GM18861 (cell line): Measurements from ENCODE around the gene EEA1.
"Not testable (repeated sequence)": the region's sequence is repeated elsewhere in the genome, so short reads cannot be mapped to it uniquely, and the experiment has no call there.

Experiments used
- ATAC-seq: cut with Tn5 transposase; IDR thresholded peaks from one replicate; pipeline ENCODE4 v1.9.1; 2021; ENCODE audit not compliant: unreplicated experiment

Gene EEA1

DNA sequence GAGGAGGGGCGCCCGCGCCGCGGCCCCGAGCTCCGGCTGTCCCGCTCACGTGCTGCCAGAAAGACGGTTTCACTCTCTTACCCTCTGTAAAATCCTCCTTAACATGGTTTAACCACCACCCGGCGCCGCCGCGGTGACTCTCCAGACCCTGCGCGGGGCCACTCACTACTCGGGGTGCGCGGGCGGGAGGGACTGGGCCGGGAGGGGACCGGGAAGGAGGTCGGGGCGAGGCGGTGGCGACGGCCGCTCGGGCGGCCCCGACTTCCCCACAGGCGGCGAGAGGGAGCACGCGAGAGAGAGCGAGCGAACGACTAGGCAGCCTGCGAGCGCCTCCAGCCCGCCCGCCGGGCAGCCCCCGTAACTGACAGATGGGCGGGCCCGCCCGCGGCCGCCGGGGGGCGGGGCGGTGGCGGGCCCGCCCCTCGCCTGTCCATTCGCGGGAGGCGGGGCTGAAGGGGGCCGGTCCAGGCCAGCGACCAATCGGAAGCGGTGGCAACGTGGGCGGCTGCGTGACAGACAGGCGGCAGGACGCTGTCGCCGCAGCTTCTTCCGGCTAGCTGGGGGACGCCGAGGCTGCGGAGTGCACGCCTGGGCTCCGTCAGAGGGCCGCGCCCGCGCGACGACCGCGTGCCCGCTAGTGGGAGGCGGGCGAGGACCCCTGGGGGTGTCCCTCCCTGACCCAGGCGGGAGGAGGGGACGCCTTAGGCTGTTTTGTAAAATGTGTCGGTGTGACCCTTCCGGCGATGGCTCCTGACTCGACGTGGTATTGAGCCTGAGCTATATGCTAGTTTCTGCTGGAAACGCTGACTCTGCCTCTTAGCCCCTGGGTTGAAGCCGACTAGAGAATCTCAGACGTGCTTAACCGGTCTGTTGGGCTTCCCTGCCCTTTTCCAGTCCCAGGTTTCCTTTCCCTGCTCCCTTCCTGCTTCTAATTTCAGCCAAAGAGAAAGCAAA, at the start of gene EEA1:
EEA1 (minus strand) TSS at position 334 of the 954 bp plus-strand sequence; CDS start at position 105, 229 bp downstream.
- ATAC-seq, result peak; percentile 84

DNA sequence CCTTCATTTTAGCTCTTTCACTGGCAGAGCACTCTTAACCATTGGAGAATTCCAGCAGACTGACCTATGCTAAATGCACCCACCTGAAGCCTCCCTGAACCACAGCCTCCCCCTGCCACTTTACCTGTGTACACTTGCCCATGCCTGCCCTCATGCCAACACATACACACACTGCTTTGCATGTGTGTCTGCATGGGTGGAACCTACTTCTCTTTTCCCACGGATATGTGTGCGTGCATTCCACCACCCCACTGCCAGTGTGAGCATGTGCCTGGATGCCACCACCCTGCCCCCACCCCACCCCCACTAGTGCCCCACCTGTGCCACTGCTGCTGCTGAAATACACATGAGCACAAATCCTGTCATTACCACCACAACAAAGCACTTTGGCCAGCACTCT, 49.5 kb upstream of the EEA1 start:
- no peak for ATAC-seq

DNA sequence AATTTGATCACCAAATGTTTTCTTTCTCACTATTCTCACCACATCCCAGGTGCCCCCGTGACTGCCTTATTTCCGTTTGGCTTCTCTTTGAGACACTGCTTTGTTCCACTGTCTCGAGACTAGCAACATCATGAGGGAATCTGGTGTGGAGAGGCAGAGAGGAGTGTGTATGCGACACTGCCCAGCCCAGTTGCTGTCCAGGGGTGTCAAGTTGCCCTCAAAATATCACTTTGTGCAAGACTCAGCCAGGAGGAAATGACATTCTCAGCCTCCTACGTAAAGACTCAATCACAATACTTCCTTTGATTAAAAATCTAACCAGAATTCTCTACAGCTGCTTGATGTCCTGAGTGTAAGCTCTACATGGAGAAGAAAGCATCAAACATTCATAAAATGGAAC, 48.2 kb upstream of the EEA1 start:
- no peak for ATAC-seq

DNA sequence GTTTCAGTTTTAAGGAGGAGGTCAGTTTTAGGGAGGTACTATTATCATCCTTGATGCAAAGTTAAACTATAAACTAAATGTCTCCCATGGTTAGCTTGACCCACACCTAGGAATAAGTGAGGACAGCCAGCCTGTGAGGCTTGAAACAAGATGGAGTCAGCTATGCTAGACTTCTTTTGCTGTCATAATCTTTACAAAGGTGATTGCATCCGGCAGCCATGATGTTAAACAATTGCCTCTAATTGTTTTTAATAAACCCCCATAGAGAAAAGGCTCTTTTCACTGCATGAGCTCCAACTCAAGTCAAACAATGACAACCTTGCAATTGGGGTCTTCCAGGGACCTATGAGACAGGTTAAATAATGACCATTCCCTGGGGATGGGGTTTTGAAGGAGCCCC, 45.7 kb upstream of the EEA1 start:
- ATAC-seq, result no peak

DNA sequence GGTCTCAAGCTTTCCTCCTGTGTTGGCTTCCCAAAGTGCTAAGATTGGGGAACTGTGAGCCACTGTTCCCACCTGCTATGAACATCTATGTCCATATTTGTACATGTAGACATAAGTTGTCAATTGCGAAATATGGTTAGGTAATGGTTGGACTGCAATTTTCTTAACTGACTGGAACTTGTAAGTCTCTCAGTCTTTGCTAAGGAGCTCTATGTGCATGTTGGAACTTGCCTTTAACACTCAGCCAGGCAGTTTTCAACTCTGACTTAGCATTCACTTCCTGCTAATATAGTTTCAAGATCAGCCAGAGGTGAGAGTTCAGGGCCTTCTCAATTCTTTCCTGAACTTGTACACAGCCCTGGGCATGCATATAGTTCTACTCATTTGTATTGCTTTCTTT, 44.5 kb upstream of the EEA1 start:
- peak; percentile 43 for ATAC-seq

DNA sequence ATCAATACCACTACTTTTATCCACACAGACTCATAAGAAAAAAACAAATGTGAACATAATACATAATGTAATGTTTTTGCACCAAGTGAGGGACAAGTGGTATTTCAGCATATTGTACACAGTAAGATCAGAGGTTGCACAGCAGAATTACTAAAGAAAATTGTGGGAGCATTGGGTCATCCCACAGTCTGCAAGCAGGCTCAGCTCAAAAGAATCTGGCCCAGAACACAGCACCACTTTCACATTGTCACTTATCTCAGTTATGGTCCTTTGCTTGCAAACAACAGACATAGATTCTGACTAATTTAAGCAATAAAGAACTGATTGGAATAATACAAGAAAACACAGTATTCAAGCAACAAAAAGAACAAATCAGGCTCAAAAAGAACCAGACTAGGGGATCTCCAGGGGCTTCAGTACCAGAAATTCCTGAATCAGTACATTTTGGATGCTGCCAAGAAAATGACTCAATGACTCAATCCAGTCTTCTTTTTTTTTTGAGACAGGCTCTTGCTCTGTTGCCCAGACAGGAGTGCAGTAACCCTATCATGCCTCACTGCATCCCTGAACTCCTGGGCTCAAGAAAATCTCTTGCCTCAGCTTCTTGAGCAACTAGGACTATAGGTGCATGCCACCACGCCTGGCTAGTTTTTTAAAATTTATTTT, 42.9 kb upstream of the EEA1 start:
- ATAC-seq, result no peak

DNA sequence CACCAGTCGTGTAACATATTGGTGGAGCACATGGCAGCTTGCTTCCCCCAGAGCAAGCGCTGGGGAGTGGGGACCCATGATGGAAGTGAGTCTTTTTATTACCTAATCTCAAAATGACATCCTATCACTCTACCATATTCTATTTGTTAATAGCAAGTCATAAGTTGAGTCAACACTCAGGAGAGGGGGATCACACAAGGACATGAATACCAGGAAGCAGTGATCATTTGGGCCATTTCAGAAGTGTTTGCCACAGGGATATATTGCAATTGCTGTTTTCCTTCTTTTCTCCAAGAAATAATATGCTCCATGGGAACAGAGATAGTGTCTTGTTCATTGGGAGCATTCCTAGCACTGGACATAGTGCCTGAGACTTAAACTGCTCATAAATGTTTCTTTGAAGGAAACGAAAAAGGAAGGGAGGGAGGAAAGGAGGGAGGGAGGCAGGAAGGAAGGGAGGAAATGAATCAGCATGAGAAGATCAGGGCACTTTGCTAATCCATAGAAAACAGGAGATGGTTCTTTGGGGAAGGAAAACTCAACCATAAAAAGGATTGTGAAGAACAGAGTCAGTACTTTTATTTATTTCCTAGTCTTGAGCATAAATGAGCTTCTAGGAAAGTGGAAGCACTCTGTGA, 39.2 kb upstream of the EEA1 start:
- ATAC-seq, result no peak

DNA sequence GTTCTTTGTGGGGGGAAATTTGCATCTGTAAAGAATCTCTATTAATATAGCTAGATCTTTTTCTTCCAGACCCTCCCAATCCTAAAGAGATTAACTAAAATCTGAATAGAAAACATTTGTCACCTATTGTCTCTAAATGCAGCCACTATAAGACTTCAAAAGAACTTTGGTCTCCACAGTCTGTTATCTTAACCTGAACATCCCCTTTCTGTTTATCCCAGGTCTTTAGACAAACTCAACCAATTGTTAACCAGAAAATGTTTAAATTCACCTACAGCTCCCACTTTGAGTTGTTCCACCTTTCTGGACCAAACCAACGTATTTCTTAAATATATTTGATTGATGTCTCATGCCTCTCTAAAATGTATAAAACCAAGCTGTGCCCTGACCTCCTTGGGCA, 35.3 kb upstream of the EEA1 start:
- ATAC-seq, result not testable (repeated sequence)

DNA sequence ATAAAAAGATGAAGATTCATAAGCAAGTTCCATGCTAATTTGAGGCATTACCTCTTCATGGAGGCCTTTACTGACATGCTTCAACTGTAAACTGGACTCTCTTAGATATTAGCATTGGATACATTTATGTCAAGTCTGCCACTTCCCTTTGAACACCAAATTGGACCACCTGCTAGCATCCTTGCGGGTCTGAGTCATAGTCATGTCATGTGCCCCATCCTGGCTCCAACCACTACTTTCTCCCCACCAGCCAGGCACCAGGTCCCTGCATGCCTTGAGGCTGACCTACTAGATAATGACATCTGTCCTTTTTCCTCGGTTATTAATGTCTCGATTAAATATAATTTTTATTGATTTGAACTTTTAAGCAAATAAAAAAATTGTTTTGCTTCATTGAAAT, 32.9 kb upstream of the EEA1 start:
- ATAC-seq, result no peak

DNA sequence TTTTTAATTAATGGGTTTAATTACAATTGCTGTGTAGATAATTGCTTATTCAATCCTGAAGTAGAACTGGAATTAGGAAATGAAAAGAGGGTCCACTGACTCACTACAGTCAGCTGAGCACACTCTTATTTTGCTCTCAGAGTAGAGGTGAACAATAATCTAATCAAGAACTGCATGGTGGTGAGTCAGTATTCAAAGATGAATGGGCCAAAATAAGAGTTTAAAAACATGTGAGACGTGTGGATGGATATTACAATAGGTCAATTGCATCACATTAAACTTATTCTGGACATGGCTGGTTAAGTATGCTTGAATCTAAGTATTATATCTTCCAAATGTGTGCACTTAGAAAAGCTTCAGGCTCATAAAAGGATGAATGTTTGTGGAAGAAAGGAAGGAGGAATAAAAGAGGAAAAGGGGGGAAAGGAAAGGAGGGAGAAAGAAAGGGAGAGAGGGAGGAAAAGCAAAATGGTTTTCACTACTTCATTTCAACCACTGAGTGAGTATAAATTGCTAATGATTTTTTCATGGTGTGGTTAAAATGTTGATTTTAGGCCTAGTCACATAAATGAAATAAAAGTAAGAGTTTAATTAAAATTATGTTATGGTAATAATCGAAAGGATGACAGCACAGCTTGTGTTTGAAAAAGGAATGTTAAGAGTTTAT, 27.0 kb upstream of the EEA1 start:
- ATAC-seq, result no peak

DNA sequence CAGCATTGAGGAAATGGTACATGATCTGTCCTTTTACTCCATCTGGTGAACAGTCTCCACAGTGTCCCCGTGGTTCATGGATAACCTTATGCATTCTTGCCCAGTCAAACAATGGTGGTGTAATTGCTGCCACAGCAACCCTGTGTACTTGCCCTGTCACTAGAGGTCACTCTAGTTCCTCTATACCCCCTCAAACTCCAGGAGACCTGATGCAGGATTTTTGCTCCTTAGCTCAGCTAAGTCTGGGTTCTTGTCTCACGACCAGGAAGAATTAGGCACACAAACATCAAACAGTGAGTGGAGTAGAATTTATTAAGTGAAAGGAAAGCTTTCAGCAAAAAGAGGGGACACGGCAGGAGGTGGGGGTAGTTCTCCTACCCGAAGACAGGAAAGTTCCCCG, 24.7 kb upstream of the EEA1 start:
- no peak for ATAC-seq

DNA sequence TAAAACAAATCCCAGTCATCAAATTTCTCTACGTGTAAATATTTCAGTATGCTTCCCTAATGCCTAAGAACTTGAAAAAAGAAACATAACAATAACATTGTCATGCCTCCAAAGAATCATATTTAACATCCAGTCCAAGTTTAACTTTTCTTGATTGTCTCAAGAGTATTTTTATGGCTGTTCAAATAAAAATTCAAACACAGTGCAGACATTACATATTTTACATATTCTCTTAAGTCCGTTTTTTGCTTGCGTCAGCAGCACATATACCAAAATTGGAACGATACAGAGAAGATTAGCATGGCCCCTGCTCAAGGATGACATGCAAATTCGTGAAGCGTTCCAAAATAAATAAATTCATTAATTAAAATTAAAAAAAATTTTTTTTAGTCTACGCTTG, 23.3 kb upstream of the EEA1 start:
- ATAC-seq, result no peak

DNA sequence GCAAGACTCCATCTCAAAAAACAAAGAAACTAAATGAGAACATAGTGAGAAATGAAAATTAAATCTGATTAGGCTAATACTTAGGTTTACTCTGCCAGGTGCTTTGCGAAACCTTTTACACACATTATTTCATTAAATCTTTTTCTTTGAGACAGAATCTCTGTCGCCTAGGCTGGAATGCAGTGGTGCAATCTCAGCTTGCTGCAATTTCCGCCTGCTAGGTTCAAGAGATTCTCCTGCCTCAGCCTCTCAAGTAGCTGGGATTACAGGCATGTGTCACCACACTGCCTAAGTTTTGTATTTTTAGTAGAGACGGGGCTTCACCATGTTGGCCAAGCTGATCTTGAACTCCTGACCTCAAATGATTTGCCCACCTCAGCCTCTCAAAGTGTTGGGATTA, 21.9 kb upstream of the EEA1 start:
- ATAC-seq, result no peak

DNA sequence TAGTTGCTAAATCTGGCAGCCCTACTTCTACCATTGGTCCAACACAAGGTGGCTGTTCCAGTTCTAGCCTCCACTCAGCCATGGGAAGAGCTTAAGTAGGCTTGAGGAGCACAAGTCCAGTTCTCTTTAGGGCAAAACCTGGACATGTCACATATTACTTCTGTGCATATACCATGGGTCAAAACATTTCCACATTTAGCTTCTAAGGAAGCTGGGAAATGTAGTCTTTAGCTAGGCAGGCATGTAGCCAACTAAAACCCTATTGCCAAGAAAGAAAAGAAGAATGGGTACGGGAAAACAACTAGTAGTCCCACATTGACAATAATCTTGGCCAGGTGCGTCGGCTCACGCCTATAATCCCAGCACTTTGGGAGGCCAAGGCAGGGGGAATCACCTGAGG, 20.9 kb upstream of the EEA1 start:
- no peak for ATAC-seq

DNA sequence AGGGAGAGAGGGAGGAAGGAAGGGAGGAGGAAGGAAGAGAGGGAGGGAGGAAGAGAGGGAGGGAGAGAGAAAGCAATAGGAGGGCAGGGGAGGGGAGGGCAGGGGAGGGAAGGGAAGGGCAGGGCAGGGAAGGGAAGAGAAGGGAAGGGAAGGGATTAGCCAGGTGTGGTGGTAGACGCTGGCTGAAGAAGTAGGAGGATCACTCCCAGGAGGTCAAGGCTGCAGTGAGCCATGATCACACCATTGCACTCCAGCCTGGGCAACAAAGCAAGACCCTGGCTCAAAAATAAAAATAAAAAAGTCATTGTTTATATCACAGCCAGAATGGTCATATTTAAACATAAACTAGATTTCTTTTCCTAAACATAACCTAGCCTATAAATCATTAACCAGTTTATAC, 20.4 kb upstream of the EEA1 start:
- ATAC-seq, result no peak

DNA sequence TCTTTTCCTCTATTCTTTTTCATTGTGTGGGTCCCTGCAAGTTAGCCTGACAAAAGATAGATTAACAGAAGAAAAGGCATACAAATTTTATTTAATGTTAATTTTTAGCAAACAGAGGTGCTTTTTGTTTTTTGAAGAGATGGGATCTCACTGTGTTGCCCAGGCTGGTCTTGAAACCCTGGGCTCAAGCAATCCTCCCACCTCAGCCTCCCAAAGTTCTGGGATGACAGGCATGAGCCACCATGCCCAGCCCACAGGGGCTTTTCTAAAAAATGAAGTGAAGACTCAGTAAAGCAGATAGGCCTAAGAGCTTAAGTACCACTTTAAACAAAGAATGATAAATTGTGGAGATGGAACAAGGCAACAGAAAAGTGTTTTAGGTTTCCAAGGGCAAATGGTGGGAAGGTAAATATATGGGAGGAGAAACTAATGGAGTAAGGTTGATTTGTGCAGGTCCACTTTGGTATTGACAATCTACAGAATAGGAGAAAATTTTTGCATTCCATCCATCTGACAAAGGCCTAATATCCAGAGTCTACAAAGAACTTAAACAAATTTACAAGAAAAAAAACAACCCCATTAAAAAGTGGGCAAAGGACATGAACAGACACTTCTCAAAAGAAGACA, 18.6 kb upstream of the EEA1 start:
- ATAC-seq, result no peak

DNA sequence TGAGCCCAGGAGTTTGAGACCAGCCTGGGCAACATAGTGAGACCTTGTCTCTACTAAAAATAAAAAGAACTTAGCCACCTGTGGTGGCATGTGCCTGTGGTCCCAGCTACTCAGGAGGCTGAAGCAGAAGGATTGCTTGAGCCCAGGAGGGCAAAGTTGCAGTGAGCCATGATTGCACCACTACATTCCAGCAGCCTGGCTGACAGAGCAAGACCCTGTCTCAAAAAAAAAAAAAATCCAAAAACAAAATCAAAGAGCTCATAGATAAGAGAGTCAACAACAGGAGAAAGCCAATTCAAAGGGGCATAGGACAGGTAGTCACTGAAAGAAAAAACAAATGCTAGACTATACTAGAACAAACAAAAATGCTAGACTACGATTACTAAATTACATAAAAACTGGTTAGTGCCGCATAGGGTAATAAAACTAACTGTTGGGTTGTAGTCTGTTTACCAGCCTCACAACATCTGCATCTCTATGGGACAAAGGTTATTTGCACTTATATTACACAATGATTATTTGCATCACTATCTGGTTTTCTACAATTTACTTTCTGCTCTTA, 16.6 kb upstream of the EEA1 start:
- no peak for ATAC-seq

DNA sequence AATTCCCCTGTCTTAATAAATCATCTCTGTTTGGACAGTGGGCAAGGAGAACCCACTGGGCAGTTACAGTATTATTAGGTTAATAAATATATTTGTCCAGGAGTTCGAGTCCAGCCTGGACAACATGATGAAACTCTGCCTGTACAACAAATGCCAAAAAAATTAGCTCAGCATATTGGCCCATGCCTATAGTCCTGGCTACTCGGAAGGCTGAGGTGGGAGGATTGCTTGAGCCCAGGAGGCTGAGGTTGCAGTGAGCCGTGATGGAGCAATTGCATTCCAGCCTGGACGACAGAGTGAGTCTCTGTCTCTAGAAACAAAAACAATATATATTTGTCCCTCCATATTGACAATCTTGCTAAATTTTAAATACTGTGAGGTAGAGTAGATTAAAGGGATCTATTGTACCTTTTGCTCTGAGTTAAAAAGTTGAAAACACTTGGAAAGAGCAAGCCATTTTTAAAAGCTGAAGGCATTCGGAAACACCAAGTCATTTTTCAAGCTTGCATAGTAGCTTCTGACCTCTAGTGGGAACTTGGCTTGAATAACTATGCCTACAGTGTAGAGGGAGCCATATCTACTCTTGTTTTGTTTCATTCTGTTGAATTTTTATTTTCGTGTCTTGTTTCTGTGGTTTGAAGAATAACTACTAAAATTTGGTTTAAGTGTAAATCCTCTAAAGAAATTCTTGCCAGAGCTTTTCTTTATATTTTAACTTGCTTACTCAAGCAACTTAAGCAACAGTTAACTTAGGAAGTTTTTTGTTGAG, 14.6 kb upstream of the EEA1 start:
- ATAC-seq, result peak; percentile 72

DNA sequence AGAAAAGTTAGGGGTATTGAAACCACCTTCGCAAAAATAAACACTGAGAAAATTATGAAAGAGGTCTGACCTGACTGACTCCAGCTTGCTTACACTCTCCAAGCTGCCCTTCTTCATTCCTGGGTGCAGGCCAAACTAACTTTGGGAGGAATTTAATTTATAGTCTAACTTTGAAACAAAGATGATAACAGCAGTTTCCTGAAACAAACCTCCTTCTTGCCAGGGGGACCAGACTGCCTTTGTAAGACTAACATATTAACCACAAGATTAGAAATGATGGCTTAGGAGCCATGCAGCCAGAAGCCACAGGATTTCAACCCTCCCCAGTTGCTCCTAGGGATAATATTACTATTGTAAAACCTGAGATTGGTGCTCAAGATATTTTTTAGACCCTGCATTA, 13.8 kb upstream of the EEA1 start:
- no peak for ATAC-seq

DNA sequence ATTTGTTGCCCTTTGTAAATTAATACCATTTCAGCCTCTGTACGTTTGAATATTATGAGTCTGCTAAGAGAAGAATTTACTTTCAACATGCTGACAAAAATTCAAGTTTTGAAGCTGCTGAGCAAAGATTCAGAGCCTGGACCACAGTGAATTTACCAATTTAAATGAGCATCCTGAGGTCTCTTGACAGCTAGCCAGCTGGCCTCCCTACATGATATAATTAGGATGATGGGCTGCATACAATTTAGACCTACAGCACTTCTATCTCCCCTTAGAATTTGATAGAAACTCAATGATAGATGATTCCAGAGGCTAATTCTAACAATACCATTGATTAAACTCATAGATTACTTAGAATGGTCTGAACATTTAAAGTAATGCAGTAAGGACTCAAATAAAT, 10.0 kb upstream of the EEA1 start:
- ATAC-seq, result no peak
